Motor neuron (in vitro differentiated cells): ENCODE results near the gene DPPA2. TPM values are rescaled to one million over a fixed set of nuclear protein-coding genes. Genes with fewer than 3 reads are reported as not detected.

Source experiments
- ATAC-seq, 8 experiments: fragments of 200-7000 bp; cut with Tn5 transposase; replicated peaks in 6 of 8; 2 replicates each; pipeline ENCODE4 v1.8.0; 2021; ENCODE audit warnings: mild to moderate bottlenecking in 8 of 8, moderate library complexity in 8 of 8
- H3K27ac ChIP-seq, 2 donors: fragments of 250-450 bp; sonication (Bioruptor Pico); 2 replicates each; pipeline ENCODE4 v1.9.0; 2021; ENCODE audit warnings: antibody characterized with exemption in 2 of 2, mild to moderate bottlenecking in 2 of 2, moderate library complexity in 1 of 2
- H3K4me1 ChIP-seq, 2 donors: fragments of 250-450 bp; sonication (Bioruptor Pico); replicated peaks in 1 of 2; 2 replicates each; pipeline ENCODE4 v1.6.1; 2021; ENCODE audit warnings: antibody characterized with exemption in 2 of 2, mild to moderate bottlenecking in 2 of 2, moderate library complexity in 1 of 2
- H3K4me3 ChIP-seq, 5 donors: fragments of 250-450 bp; sonication (Bioruptor Pico); 2 replicates each; pipeline ENCODE4 v1.9.0; 2021; ENCODE audit warnings: antibody characterized with exemption in 5 of 5, mild to moderate bottlenecking in 5 of 5, moderate library complexity in 4 of 5
- WGBS, 10 experiments: fragments of 450-650 bp; shearing (Covaris generic); methylation state at CpG; one replicate each; pipeline ENCODE4 v1.0.0; 2022; 5-methylcytosine and 5-hydroxymethylcytosine counted together
- in situ Hi-C, 9 experiments: fragments of 400-800 bp; cut with MboI; loops; one replicate each; pipeline ENCODE4 v1.15.0; 2021; ENCODE audit warnings: low sequenced_read_pairs in 9 of 9, low pct_unique_long_range_greater_than_20kb in 2 of 9; ENCODE audit not compliant: unreplicated experiment in 9 of 9
- total RNA-seq, 8 experiments: library from RNA; unstranded; fragments of 300-600 nt; gene quantifications; 2 replicates each; pipeline versions ENCODE4 v1.2.3 to v1.2.4, GENCODE V29; 2022

DPPA2 gene
- total RNA-seq, 8 experiments from 2014 or later, result 0.18 to 0.38 (median 0.27) TPM; not detected in 4

GRCh38 chr3:109278141-109278540, 38.2 kb downstream of the DPPA2 start:
- H3K4me1 ChIP-seq, result no peaks in the 10 kb centered on the region
- ATAC-seq, result no peak
- H3K27ac ChIP-seq, result no peak overlapping the region
- in situ Hi-C loops, result no loop called here
- 0 to 84% (median 49%) methylated on average over 1 to 3 of the region's 3 CpGs; no CpG with 5 or more reads in 2 of the 10 experiments for WGBS, 10 experiments
- no peak overlapping the region for H3K4me3 ChIP-seq

DNA sequence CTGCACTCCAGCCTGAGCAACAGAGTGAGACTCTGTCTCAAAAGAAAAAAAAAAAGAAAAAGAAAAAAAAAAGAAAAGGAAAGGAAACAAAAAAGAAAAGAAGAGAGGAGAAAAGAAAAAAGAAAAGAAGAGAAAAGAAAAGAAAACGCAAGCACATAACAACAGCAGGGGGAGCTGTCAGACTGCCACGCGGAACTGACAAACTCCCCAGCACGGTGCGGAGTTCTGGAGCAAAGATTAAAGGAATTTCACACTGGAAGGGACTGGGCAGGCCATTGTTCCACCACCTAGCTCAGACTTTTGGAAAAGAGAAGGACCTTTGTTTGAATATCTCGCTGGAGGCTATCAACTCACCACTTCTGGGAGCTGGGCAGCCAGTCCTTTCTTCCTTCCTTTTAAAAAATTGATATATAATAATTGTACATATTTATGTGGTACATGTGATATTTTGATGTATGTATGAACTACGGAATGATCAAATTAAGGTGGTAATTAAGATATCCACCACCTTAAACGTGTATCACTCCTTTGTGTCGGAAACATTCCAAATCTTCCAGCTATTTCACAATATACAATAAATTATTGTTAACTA, 40.5 kb downstream of the DPPA2 start:
- ATAC-seq, result peak; percentile 41 to 78 (median 57)
- in situ Hi-C loops, result no loop called here
- H3K4me3 ChIP-seq, result no peak overlapping the region
- H3K4me1 ChIP-seq, result no peaks in the 10 kb centered on the region
- WGBS, 10 experiments, result 3 to 48% (median 12%) methylated on average over 3 to 9 of the region's 9 CpGs
- no peak overlapping the region for H3K27ac ChIP-seq

DNA sequence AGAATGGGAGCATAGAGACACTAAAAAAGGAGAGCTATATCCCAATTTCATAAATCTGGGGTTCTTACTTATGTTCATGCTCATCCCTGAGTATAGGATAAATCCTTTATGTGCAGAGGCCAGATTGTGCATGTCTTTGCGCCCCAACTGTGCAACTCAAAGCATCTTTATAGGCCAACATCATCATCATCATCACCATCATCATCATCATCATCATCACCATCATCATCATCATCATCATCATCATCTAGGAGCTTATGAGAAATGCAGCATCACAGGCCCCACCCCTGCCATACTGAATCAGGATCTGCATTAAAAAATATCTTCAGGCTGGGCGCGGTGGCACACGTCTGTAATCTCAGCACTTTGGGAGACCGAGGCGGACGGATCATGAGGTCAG, 45.5 kb downstream of the DPPA2 start:
- in situ Hi-C loops, result no loop called here
- H3K4me1 ChIP-seq, result no peaks in the 10 kb centered on the region
- ATAC-seq, result no peak
- H3K27ac ChIP-seq, result no peak overlapping the region
- H3K4me3 ChIP-seq, result no peak overlapping the region
- WGBS, 10 experiments, result 29 to 95% (median 83%) methylated on average over 1 to 2 of the region's 7 CpGs; no CpG with 5 or more reads in 6 of the 10 experiments

GRCh38 chr3:109269577-109270275, 46.6 kb downstream of the DPPA2 start:
- in situ Hi-C loops, result no loop called here
- no peak overlapping the region for H3K27ac ChIP-seq
- no peak overlapping the region for H3K4me3 ChIP-seq
- H3K4me1 ChIP-seq, result no peaks in the 10 kb centered on the region
- ATAC-seq, result peak in 1 of 8 experiments; percentile 15
- 36 to 95% (median 83%) methylated on average over 1 to 6 of the region's 6 CpGs; no CpG with 5 or more reads in 1 of the 10 experiments for WGBS, 10 experiments

DNA sequence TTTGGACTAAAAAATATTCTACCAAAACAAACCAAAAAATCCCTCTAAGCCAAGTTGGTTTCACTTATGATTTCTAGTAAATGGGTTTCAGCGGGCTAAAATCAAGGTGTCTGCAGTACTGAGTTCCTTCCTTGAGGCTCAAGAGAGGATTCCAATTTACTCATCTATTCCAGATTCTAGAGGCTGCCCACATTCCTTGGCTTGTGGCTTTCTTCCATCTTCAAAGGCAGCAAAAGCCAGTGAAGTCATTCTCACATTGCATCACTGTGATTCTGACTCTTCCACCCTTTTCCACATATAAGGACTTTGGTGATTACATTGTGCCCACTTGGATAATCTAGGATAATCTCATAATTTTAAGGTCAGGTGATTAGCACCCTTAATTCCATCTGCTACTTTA, 48.1 kb downstream of the DPPA2 start:
- Histone ChIP-seq H3K4me3 (no peak overlapping the region), H3K4me1 (no peaks in the 10 kb centered on the region), H3K27ac (no peak overlapping the region)
- 13 to 100% (median 93%) methylated on average over 1 of the region's 1 CpG; no CpG with 5 or more reads in 4 of the 10 experiments for WGBS, 10 experiments
- in situ Hi-C loops, result no loop called here
- no peak for ATAC-seq

DNA sequence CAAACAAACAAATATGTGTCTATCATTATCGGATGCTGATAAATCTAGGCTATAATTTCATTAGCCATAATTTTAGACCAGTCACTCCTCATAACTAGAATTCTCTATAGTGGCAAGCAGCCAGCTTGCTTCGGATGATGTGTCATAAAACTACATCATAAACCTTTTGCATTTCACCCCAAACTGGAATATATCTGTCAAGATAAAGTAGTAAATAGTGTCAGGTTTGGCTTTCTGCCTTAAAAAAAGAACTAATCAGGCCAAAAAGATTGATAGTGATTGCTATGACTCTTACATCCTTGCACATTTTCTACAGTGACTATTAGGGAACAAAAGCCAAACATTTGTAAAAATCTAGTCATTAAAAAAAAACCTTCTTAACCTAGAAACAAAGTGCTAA, 51.0 kb downstream of the DPPA2 start:
- WGBS, 10 experiments, result 9 to 100% (median 73%) methylated on average over 1 to 2 of the region's 2 CpGs
- no peaks in the 10 kb centered on the region for H3K4me1 ChIP-seq
- no peak overlapping the region for H3K4me3 ChIP-seq
- in situ Hi-C loops, result no loop called here
- no peak overlapping the region for H3K27ac ChIP-seq
- peak in 1 of 8 experiments; percentile 35 for ATAC-seq

DNA sequence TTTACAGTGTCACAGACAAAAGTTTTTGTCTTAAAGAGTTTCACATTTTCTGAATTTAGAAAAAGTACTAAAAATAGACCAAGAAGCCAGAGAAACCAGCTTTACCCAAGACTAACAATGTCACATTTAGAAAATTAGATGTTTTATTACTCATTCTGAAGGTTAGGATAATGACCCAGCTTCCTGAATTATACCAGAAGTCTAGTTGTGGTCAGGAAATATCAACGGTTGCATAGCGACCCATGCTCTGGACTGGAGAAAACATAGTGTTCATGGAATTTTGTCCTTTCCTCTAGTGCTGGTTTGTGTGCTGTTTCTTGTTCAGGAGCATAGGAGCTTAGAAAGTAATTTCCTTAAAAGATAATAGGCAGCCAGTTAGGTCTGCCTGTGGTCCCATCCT, 59.0 kb downstream of the DPPA2 start:
- no peak overlapping the region for H3K4me3 ChIP-seq
- in situ Hi-C loops, result no loop called here
- peak in 1 of 8 experiments; percentile 69 for ATAC-seq
- no peaks in the 10 kb centered on the region for H3K4me1 ChIP-seq
- H3K27ac ChIP-seq, result no peak overlapping the region
- WGBS, 10 experiments, result 0 to 100% (median 81%) methylated on average over 1 to 2 of the region's 2 CpGs; no CpG with 5 or more reads in 3 of the 10 experiments

DNA sequence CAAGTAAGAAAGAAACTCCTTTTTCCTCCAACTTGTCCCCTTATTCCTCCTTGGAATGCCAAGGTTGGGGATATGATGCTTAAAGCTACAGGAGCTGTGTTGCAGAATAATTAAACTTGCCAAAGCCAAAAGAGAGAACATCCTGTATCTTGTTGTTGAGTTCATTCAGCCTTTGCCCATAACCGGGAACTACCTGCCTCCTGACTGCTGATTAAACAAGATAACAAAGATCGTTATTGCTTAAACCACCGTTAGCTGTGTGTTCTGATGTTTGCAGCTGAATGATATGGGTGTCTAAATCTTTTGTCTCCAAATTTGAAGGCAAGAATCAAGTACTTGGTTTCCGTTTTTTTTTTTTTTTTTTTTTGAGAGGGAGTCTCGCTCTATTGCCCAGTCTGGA, 61.5 kb downstream of the DPPA2 start:
- no peaks in the 10 kb centered on the region for H3K4me1 ChIP-seq
- in situ Hi-C loops, result no loop called here
- WGBS, 10 experiments, result 0 to 100% (median 79%) methylated on average over 2 to 3 of the region's 5 CpGs; no CpG with 5 or more reads in 3 of the 10 experiments
- H3K27ac ChIP-seq, result no peak overlapping the region
- no peak overlapping the region for H3K4me3 ChIP-seq
- no peak for ATAC-seq

- in situ Hi-C loops, result no loop called here
- no peak for ATAC-seq
- WGBS, 10 experiments, result 0 to 93% (median 65%) methylated on average over 1 to 3 of the region's 3 CpGs; no CpG with 5 or more reads in 2 of the 10 experiments
These were observed 63.7 kb downstream of the DPPA2 start for GRCh38 chr3:109252641-109253040.

More at GRCh38 chr3:109252641-109253040, 63.7 kb downstream of the DPPA2 start:
- Histone ChIP-seq H3K4me3 (no peak overlapping the region), H3K4me1 (no peaks in the 10 kb centered on the region), H3K27ac (no peak overlapping the region)

Other genes with a start within 250 kb of the DPPA2 start
- under 1 TPM in 4 of 8 experiments, not detected in 4; 0.05 to 0.35 (median 0.14) TPM for gene MORC1, start 198.4 kb downstream of the DPPA2 start, total RNA-seq
- under 1 TPM in 1 of 8 experiments, not detected in 7; 0.61 TPM for gene C3orf85, start 179.8 kb downstream of the DPPA2 start, total RNA-seq
- 10 to 100 TPM in 4 of 8 experiments, under 1 TPM in 3, not detected in 1; 0.15 to 55.3 (median 20.6) TPM for gene DPPA4, start 21.0 kb upstream of the DPPA2 start, total RNA-seq